WI38 (cell line): Measurements from ENCODE around the gene ZBTB16.

ENCODE experiments used
- H3K4me3 ChIP-seq: 2 replicates; pipeline ENCODE4 v1.5.1; 2011; ENCODE audit warnings: low read depth, mild to moderate bottlenecking, control low read depth, low read length
- TF ChIP-seq, protein P1 (sequence below): IDR thresholded peaks from 2 replicates; pipeline ENCODE4 v1.5.1; 2012; ENCODE audit warnings: low read depth, mild to moderate bottlenecking, control low read depth, low read length

Gene ZBTB16

DNA sequence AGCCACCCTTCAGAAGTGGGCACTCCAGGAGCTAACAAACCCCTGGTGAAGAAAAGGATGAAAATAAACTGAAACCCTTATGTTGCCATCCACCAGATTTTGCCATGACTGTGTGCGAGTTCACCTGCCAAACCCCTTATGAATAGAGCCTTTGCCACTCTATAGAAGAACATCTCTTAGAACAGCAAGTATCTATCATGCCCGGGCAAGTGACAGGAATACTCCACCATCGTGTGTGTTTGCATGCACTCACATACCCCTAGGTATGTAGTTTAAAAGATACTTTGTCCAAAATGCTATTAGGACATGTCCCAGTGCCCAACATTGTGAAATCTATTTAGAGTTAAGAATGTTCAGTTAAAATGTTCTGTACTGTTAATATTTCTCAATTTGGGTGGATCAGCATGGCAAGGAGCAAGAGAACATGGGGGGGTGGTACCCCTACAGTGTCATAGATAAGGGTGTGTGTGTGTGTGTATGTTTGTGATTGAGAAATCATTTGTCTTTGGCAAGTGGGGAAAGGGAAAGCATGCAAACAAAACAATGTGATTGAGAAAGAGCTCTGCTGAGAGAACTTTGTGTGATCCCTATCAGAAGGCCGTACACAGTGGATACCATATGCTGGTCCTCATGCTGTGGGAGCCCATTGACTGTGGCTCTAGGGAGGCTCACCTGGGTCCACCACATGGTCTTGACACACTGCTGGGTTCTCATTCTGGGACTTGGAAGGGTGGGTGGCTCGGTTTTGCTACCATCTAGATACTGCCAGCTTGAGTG is 94.9 kb downstream of the ZBTB16 start:
- TF ChIP-seq, protein P1, sequence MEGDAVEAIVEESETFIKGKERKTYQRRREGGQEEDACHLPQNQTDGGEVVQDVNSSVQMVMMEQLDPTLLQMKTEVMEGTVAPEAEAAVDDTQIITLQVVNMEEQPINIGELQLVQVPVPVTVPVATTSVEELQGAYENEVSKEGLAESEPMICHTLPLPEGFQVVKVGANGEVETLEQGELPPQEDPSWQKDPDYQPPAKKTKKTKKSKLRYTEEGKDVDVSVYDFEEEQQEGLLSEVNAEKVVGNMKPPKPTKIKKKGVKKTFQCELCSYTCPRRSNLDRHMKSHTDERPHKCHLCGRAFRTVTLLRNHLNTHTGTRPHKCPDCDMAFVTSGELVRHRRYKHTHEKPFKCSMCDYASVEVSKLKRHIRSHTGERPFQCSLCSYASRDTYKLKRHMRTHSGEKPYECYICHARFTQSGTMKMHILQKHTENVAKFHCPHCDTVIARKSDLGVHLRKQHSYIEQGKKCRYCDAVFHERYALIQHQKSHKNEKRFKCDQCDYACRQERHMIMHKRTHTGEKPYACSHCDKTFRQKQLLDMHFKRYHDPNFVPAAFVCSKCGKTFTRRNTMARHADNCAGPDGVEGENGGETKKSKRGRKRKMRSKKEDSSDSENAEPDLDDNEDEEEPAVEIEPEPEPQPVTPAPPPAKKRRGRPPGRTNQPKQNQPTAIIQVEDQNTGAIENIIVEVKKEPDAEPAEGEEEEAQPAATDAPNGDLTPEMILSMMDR, result no peak
- no peak overlapping the region for H3K4me3 ChIP-seq

DNA sequence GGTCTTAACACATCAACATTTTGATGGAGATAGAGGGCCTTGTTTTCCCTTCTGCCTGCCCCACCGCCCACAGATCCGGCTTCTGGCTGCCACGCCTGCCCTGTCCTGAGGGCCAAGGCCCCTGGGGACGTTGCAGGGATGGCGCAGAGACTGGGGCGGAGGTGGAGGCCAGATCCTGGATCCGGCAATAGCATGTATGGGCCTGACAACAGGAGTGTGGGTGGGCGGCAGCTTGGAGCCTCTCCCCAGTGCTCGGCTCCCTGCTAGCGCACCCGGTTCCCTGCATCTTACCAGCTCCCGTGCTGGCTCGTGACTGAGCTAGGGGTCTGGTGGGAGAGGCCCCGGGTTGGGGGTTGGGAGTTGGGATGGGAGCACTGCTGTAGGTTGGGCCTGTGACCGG is 95.6 kb downstream of the ZBTB16 start:
- TF ChIP-seq, protein P1, result no peak
- H3K4me3 ChIP-seq, result no peak overlapping the region

DNA sequence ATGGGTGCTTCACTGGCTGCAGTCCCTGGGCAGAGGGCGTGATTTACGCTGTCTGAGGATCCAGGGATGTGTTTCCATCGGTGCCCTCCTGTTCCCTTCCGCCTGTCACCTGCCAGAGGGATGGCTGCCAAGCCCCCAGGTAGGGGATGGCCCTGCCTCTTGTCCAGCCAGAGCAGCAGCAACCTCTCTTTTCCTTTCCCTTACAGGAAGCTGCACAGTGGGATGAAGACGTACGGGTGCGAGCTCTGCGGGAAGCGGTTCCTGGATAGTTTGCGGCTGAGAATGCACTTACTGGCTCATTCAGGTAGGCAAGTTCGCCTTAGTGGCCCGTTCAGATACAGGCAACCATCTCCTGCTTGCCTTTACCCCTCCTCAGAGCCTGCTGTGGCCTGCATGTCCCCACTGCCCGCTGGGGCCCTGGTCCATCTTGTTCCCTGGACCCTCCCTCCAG is 96.6 kb downstream of the ZBTB16 start:
- TF ChIP-seq, protein P1, result no peak
- no peak overlapping the region for H3K4me3 ChIP-seq

DNA sequence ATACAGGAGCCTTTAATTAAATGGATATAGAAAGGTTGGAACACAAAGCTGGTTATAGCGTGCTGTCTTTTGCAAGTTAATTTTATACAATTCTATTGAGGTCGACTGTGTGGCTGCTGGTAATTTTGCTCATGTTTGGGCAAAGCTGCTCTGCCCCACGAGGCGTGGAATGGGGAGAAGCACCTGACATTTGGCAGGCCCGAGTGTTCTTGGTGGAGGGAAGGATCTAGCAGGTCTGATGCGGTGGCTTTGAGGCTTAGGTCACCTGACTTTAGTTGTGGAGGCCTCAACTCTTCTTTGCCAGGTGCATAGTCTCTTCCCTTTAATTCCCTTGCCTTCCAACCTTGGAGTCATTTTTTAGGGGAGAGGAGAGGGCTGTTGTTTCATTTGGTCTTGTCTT is 97.3 kb downstream of the ZBTB16 start:
- no peak overlapping the region for H3K4me3 ChIP-seq
- TF ChIP-seq, protein P1, result no peak

DNA sequence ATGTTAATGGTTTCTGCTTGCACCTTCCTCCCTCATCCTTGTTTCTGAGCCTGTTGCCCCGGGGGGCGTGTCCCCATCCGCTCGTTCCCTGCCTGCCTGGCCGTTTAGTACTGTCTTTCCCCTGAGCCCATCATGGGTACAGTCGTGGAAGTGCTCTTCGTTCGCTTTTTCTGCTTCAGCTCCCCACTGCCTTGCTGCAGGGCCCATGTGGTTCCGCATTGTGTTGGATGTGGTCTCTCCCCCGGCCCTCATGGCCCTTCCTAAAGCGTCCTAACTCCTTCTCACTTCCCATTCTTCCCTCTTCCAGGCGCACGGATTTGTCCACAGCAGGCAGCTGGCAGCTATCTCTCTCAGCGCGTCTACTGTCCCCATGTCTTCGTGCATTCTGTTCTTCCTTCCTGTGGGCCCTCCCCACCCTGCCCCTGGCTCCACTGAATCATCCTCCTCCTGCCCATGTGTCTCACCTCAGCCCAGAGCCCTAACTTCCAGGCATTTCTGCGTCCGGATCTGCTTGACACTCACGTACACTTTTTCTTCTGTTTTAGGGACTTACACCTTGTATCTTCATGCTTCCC is 98.1 kb downstream of the ZBTB16 start:
- H3K4me3 ChIP-seq, result no peak overlapping the region
- TF ChIP-seq, protein P1, result no peak

DNA sequence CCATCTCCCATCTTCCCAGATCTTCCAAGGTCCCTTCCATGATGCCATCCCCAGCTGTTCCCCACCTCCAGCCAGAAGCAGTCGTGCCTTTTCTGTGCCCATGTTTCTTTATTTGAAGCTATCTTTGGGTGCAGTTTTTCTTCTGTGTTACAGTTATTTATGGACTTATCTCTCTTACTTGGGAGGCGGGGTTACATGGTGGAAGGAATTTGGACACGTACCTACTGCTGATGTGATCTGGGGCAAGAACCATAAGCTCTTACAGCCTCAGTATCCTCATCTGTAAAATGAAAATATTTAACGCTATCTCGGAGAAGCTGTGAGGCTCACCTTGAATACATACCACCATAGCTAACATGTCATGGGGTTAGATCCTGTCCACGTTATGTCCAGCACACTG is 98.9 kb downstream of the ZBTB16 start:
- TF ChIP-seq, protein P1, result no peak
- no peak overlapping the region for H3K4me3 ChIP-seq

DNA sequence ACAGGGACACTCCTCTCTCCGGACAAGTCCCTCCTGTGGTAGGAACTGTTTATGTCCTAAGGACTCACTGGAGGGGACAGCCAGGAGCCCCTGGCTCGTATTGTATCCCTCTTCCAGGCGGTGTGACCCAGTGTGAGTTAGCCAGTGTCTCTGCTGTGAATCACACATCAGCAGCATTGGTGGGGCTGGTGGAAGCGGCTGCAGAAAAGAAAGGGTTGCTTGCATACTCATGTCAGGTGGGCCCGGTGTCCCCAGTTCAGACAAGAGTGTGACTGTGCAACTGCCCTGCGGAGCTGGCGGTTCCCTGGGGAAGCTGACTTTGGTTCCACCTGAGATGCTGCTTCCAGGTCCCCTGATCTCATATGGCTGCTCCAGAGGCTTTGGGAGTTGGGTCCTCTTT is 99.4 kb downstream of the ZBTB16 start:
- TF ChIP-seq, protein P1, result no peak
- H3K4me3 ChIP-seq, result no peak overlapping the region
